GM19099 (cell line): ENCODE data around the gene ACTL6A.

Experiments used
- POLR2A ChIP-seq: IDR thresholded peaks from 3 replicates; pipeline ENCODE4 v1.6.1; 2011; ENCODE audit warnings: low read depth; ENCODE audit not compliant: insufficient read length; ENCODE audit errors: extremely low read depth

Gene ACTL6A

DNA sequence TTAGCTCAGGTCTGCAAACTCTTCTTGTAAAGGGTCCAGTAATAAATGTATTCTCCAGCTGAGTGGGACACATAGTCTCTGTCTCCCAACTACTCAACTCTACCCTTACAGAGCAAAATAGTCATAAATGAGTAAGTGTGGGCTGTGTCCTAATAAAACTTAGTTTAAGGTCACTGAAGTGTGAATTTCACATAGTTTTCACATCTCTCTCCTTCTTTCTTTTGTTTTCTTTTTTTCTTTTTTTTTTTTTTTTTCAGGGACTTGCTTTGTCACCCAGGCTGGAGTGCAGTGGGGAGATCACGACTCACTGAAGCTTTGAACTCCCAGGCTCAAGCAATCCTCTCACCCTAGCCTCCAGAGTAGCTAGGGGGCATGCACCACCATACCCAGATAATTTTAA lies 1.9 kb upstream of the ACTL6A start:
- no peak for TF ChIP-seq POLR2A

DNA sequence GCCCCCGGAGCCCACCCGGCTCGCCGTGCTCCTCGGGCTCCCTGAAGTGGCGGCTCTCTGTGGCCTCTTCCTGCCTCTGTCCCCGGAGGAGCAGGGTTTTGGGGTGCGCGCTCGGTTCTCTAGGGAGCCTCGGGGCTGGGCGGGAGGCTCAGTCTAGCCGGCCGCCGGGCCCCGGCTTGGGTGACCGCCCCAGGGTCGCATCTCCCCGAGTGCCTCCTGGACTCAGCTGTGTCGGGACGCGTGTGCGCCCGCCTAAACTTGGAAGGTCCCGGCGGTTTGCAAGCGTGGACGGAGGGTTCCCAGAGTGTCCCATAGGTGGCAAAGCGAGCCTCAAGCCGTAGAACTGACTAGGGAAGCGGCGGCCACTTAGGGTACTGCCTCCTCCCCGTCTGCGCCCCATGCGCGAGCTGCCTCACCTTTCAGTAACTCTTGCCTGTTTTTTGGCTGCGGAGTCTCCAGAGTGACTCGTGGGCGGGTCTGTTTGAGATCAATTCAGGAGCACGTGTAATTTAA lies 601 bp downstream of the ACTL6A start:
- no peak for TF ChIP-seq POLR2A

DNA sequence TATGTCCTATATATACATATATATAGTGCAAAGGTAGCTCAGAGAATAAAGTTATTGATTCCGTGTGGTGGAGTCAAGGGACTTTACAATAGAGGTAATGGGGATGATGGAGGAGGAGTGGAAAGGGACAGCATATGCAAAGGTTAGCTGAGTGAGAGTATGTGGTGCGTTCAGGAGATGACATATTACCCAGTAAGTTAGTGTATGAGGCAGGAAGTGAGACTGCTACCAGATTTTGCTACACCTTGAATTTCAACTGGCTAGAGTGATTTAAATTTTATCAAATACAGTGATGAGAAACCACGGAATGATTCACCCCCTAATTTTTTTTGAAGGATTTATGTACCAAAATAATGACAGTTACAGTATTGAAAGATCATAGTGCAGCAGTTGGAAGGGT lies 2.8 kb downstream of the ACTL6A start:
- no peak for TF ChIP-seq POLR2A

GRCh38 chr3:179580992-179581391 lies 18.3 kb downstream of the ACTL6A start:
- no peak for TF ChIP-seq POLR2A

DNA sequence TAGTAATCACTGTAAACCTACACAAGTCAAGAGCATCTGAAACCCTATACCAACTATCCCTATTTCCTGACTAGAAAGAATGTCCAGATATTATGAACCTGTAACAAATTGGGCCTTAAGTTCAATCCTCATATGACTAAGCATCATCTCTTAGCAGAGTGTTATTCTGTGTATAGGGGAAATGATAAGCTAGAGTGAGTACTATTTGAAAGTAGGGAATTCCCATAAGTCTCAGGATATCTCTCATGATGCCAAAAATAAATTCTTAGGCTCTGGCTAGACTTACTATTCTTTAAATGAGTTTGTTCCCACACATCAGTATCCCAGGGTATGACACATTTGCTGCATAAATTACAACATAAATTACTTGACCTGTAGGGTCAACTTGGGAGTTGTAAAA lies 26.4 kb downstream of the ACTL6A start:
- no peak for TF ChIP-seq POLR2A

- TF ChIP-seq POLR2A = no peak
Observed at GRCh38 chr3:179590669-179591068, 27.9 kb downstream of the ACTL6A start.

DNA sequence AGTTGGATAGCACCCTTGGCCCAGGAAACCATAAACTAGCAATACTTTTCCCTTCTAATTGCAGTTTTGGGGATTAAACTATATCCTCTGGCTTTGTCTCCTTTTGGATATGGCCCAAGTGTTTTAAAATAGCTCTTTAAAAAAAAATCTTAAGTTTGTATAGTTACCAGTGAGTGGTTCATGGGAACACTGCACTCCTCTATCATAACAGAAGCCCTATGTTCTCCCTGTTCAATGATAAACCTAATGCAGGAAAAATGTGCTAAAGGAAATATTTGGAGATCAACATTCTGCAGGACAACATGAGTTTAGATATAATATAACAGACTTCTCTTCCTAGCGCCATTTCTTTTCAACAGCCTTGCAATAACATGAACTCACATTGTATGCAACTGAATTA lies 28.6 kb downstream of the ACTL6A start:
- TF ChIP-seq POLR2A = no peak

DNA sequence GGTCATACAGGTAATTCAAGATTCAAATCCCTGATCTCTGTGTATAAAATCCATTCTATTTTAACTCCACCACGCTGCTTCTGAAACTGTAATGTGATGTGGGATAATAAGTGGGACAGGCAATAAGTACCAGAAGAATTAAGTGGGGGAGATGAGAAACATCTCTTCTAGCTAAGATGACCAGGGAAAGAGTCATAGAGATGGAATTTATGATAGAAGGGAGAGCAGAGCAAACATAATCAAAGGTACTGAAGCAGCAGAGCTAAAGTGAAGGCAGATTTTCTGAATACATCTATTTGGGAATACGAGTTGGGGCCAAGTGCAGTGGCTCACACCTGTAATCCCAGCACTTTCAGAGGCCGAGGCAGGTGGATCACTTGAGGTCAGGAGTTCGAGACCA lies 36.8 kb downstream of the ACTL6A start:
- TF ChIP-seq POLR2A = no peak

DNA sequence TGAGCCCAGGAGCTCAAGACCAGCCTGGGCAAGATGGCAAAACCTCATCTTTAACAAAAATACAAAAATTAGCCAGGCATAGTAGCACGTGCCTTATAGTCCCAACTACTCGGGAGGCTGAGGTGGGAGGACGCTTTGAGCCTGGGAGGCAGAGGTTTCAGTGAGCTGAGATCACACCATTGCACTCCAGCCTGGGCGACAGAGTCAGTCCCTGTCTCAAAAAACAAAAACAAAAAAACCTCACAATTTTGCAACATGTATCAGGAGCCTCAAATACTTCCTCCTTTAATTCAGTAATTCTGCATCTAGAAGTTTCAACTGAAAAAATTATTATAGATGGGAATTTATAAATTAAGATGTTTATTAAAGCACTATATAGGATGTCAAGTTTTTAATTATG lies 40.6 kb downstream of the ACTL6A start:
- TF ChIP-seq POLR2A = no peak

DNA sequence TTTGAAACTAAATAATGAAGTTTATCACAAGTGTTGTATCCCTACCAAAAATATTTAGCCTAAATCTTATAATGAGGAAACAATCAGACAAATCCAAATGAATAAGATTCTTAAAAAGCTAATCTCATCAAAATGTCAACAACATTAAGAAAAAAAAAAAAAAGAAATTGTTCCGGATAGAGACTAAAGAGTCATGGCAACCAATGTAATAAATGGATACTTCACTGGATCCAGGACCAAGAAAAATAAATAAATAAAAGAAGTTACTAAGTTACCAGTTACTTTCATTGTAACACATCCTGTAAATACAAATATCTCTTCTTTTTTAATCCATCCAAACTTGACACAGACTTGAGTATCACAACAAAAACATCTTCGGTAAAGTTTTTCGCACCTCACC lies 41.1 kb downstream of the ACTL6A start:
- no peak for TF ChIP-seq POLR2A

DNA sequence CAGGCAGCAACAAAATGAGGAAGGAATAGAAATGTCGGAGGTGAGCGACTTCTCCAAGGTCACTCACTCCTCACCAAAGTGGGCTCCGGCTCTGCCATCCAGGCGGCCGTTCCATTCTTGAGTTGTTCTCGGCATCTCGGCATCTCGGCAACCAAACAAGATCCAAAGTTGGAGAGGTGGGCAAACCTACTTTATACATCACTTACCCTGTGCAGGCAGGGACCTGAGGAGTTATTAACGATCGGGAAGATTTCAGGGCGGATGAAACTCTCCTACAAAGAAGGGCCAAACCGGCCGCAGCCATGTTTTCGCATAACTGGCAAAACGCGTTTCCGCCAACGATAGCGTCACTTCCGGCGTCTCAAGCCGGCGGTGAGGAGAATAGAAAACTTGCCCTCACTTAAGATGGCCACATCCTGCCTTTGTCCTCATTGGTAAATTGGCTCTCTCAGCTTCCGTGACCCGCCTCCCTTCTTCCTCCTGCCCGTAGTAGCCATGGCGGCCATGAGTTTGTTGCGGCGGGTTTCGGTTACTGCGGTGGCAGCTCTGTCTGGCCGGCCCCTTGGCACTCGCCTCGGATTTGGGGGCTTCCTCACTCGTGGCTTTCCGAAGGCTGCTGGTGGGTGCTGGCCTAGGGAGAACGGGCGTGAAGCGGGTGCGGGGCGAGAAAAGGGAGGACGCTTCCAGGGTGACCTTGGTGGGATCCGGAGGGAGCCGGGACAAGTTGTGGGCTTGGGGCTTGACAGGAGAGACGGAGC lies 41.8 kb downstream of the ACTL6A start, which contains the start of the genes MRPL47 and NDUFB5:
TSS of gene MRPL47 (minus strand) at position 318 of the 758 bp plus-strand sequence. CDS start at position 304, 14 bp downstream.
TSS of gene NDUFB5 (plus strand) at position 474 of the 758 bp plus-strand sequence. CDS start at position 496, 22 bp downstream.
- peak; percentile 88 for TF ChIP-seq POLR2A

DNA sequence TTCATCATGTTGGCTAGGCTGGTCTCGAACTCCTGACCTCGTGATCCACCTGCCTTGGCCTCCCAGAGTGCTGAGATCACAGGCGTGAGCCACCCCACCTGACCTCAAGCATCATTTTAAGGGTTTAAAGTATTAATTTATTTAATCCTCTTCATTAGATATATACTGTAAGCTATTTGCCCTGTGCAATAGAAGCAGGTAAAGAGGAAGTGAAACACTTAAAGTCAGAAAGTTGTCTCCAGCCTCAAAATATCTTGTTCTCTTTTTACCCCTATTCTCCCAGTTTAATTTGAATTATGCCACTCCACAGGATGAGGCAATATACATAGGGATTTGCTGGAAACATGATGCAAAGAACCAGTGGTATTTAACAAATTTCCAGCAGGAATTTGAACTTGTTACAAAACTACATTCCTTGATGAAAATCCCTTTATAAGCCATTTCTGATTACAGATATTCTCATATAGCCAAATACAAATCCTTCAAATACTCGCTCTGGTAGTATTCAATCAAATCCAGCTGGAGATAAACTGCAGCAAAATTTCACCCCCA lies 43.9 kb downstream of the ACTL6A start:
- TF ChIP-seq POLR2A = no peak

GRCh38 chr3:179608931-179609720 lies 46.4 kb downstream of the ACTL6A start:
- peak; percentile 22 for TF ChIP-seq POLR2A

DNA sequence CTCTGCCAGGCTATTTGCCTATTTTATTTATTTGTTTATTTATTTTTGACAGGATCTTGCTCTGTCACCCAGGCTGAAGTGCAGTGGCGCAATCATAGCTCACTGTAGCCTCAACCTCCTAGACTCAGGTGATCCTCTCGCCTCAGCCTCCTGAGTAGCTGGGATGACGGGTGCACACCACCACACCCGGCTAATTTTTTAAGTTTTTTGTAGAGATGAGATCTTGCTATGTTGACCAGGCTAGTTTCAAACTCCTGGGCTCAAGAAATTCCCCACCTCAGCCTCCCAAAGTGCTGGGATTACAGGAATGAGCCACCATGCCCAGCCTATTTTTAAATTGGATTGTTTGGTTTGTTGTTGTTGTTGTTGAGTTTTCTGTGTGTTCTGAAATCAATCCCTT lies 47.3 kb downstream of the ACTL6A start:
- TF ChIP-seq POLR2A = no peak

DNA sequence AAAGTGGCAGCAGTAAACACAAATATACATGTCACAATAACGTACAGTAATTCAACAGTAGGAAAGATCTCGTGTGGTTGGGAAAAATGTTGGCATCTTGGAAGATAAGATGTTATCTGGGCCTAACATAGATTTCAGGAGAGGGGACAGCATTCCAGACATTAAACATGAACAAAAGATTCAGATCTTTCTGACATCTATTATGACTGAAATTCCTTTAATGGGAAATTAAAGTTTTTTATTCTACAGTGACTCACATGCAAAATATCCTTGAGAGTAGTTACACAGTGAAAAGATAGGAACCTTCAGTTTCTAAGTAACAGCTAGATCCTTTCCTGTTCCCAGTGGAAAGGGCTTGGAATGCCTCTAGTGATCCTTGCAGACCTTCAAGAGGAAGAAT lies 51.1 kb downstream of the ACTL6A start:
- TF ChIP-seq POLR2A = no peak
